CD14-positive monocyte (primary cell): ENCODE data around the gene BOD1. TPM values are rescaled to one million over a fixed set of nuclear protein-coding genes. Genes with fewer than 3 reads are reported as not detected.

Experiments
- DNase-seq, 3 donors: peaks; one replicate each; pipeline ENCODE4 v3.0.0-alpha.2; 2011 to 2022
- H2AFZ ChIP-seq: 2 replicates; pipeline ENCODE4 v1.6.0; 2012; ENCODE audit warnings: mild to moderate bottlenecking, low read depth, low read length, inconsistent platforms; ENCODE audit not compliant: insufficient read depth, poor library complexity, severe bottlenecking
- H3K27ac ChIP-seq, 2 donors: 1 replicate in 1 of 2; 2 replicates in 1 of 2; pipeline ENCODE4 v1.5.1; 2012 to 2013; ENCODE audit warnings: low read length in 2 of 2, control low read depth in 1 of 2, inconsistent platforms in 1 of 2, low read depth in 1 of 2, mild to moderate bottlenecking in 1 of 2
- H3K27me3 ChIP-seq, 2 donors: one replicate each; pipeline versions ENCODE4 v1.6.0 to v1.6.1; 2011 to 2013; ENCODE audit warnings: low read length in 2 of 2; ENCODE audit not compliant: control insufficient read depth in 2 of 2, insufficient read depth in 2 of 2
- H3K36me3 ChIP-seq, 2 donors: replicated peaks in 1 of 2; 1 replicate in 1 of 2; 2 replicates in 1 of 2; pipeline versions ENCODE4 v1.5.1 to v1.6.1; 2012 to 2013; ENCODE audit warnings: low read length in 2 of 2, control low read depth in 1 of 2, inconsistent platforms in 1 of 2, mild to moderate bottlenecking in 1 of 2; ENCODE audit not compliant: insufficient read depth in 2 of 2, control insufficient read depth in 1 of 2
- H3K4me1 ChIP-seq, 2 donors: 1 replicate in 1 of 2; 2 replicates in 1 of 2; pipeline versions ENCODE4 v1.5.1 to v1.6.1; 2012 to 2013; ENCODE audit warnings: low read length in 2 of 2, control low read depth in 1 of 2, inconsistent platforms in 1 of 2, mild to moderate bottlenecking in 1 of 2, moderate library complexity in 1 of 2; ENCODE audit not compliant: insufficient read depth in 2 of 2, control insufficient read depth in 1 of 2
- H3K4me2 ChIP-seq: replicated peaks from 2 replicates; pipeline ENCODE3; 2012; ENCODE audit warnings: low read length, moderate library complexity, mild to moderate bottlenecking; ENCODE audit not compliant: poor library complexity, severe bottlenecking; ENCODE audit errors: extremely low read depth
- H3K4me3 ChIP-seq, 3 experiments: fragments of 200-600 bp in 1 of 3; sonication (generic) in 1 of 3; replicated peaks in 1 of 3; 1 replicate in 2 of 3; 2 replicates in 1 of 3; pipeline ENCODE4 v1.5.1; 2011 to 2013; ENCODE audit warnings: low read length in 3 of 3, mild to moderate bottlenecking in 3 of 3, control low read depth in 2 of 3, low read depth in 2 of 3, inconsistent platforms in 1 of 3, moderate library complexity in 1 of 3
- H3K79me2 ChIP-seq: 2 replicates; pipeline ENCODE4 v1.6.0; 2012; ENCODE audit warnings: mild to moderate bottlenecking, control low read depth, inconsistent platforms, low read length, moderate library complexity; ENCODE audit not compliant: insufficient read depth
- H3K9ac ChIP-seq: 2 replicates; pipeline ENCODE4 v1.6.0; 2017; ENCODE audit warnings: low read length, mild to moderate bottlenecking; ENCODE audit not compliant: insufficient read depth, poor library complexity, severe bottlenecking
- H3K9me3 ChIP-seq, 2 donors: replicated peaks in 1 of 2; 1 replicate in 1 of 2; 2 replicates in 1 of 2; pipeline versions ENCODE4 v1.5.1 to v1.6.1; 2012 to 2013; ENCODE audit warnings: low read length in 2 of 2, control low read depth in 1 of 2; ENCODE audit not compliant: control insufficient read depth in 1 of 2, insufficient read depth in 1 of 2
- H4K20me1 ChIP-seq: 2 replicates; pipeline ENCODE4 v1.6.0; 2012; ENCODE audit warnings: mild to moderate bottlenecking, low read length, control low read depth, moderate library complexity; ENCODE audit not compliant: insufficient read depth
- H3K27ac Mint-ChIP-seq, 7 donors: one replicate each; pipeline ENCODE4 v1.8.0; 2020; ENCODE audit warnings: mild to moderate bottlenecking in 7 of 7, mixed read lengths in 7 of 7, moderate library complexity in 6 of 7, inconsistent platforms in 2 of 7
- H3K27me3 Mint-ChIP-seq, 3 donors: one replicate each; pipeline ENCODE4 v1.8.0; 2021 to 2022; ENCODE audit warnings: low read depth in 3 of 3, mild to moderate bottlenecking in 3 of 3, mixed read lengths in 3 of 3, moderate library complexity in 3 of 3, inconsistent platforms in 1 of 3
- H3K36me3 Mint-ChIP-seq, 2 donors: one replicate each; pipeline ENCODE4 v1.8.0; 2020; ENCODE audit warnings: mixed read lengths in 2 of 2, inconsistent platforms in 1 of 2, mild to moderate bottlenecking in 1 of 2
- H3K4me1 Mint-ChIP-seq: one replicate; pipeline ENCODE4 v1.8.0; 2020; ENCODE audit warnings: mild to moderate bottlenecking, mixed read lengths
- H3K4me3 Mint-ChIP-seq, 2 donors: one replicate each; pipeline ENCODE4 v1.8.0; 2020; ENCODE audit warnings: mild to moderate bottlenecking in 2 of 2, mixed read lengths in 2 of 2, moderate library complexity in 1 of 2
- H3K9me3 Mint-ChIP-seq, 7 donors: one replicate each; pipeline ENCODE4 v1.8.0; 2020 to 2022; ENCODE audit warnings: mixed read lengths in 7 of 7, mild to moderate bottlenecking in 6 of 7, moderate library complexity in 6 of 7, inconsistent platforms in 2 of 7
- CTCF ChIP-seq: fragments of 200-600 bp; IDR thresholded peaks from one replicate; pipeline ENCODE4 v1.8.0; 2022; ENCODE audit warnings: antibody characterized with exemption, mild to moderate bottlenecking
- WGBS: methylation state at CpG from one replicate; pipeline ENCODE4 v1.1.5; 2013; ENCODE audit warnings: missing lambda C conversion rate; ENCODE audit not compliant: insufficient coverage; 5-methylcytosine and 5-hydroxymethylcytosine counted together
- intact Hi-C, 2 donors: fragments of 100-400 bp; cut with micrococcal nuclease; formaldehyde crosslinking; loops; one replicate each; pipeline versions ENCODE4 v1.15.0 to v1.15.1; 2023
- polyA plus RNA-seq, 3 donors: library from polyadenylated mRNA; depleted of rRNA in 1 of 3; unstranded in 2 of 3; stranded (reverse) in 1 of 3; fragments of 300-500 nt in 2 of 3; fragments of >200 nt in 1 of 3; fragmentation: Illumina TruSeq in 2 of 3; gene quantifications; 1 replicate in 2 of 3; 2 replicates in 1 of 3; pipeline ENCODE4 v1.2.3, GENCODE V29; 2012 to 2021

The BOD1 gene
- polyA plus RNA-seq, 3 donors = 4.5 to 11.3 (median 5.8) TPM

DNA sequence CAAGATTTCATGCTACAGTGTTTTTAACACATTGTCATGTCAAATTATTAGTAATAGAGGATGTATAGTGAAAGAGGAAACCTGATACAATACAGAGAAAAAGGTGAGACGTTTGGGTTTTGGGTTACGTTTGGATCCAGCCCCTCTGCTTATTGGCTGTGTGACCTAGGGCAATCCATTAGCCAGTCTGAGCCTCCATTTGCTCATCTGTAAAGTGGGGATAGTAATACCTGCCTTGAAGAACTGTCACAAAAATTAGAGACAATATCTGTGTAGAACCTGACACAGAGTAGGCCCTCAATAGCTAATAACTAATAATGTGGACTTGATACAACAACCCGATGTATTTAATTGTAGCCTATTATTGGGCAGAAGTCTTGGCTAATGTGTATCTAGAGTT lies 4.3 kb upstream of the BOD1 start:
- no peak overlapping the region for H3K9ac ChIP-seq
- no peaks in the 10 kb centered on the region for H3K27me3 ChIP-seq
- H3K4me2 ChIP-seq = no peak overlapping the region
- 46% methylated on average over 2 of the region's 3 CpGs for WGBS
- no peak overlapping the region for H3K4me3 Mint-ChIP-seq
- no peak for TF ChIP-seq CTCF
- no peaks in the 10 kb centered on the region for H3K36me3 ChIP-seq
- peaks cover 7 to 12% of the 10 kb centered on the region in 2 donors for H3K4me1 ChIP-seq
- no peaks in the 10 kb centered on the region for H3K9me3 Mint-ChIP-seq
- peaks cover 6% of the 10 kb centered on the region for H3K79me2 ChIP-seq
- no peak for DNase-seq
- peaks cover 0 to 5% (median 0%) of the 10 kb centered on the region in 3 donors for H3K27me3 Mint-ChIP-seq
- no peak overlapping the region for H3K27ac ChIP-seq
- peaks cover under 1% of the 10 kb centered on the region for H4K20me1 ChIP-seq
- H3K27ac Mint-ChIP-seq = no peak overlapping the region
- H3K9me3 ChIP-seq = no peaks in the 10 kb centered on the region
- no peak overlapping the region for H3K4me3 ChIP-seq
- H3K4me1 Mint-ChIP-seq = peaks cover 13% of the 10 kb centered on the region
- H2AFZ ChIP-seq = no peak overlapping the region
- H3K36me3 Mint-ChIP-seq = no peaks in the 10 kb centered on the region
- intact Hi-C loops = no loop called here

- Histone ChIP-seq H3K9ac (no peak overlapping the region), H3K4me2 (no peak overlapping the region), H3K27me3 (no peaks in the 10 kb centered on the region), H2AFZ (no peak overlapping the region), H3K79me2 (peaks cover 24% of the 10 kb centered on the region), H3K4me1 (peaks cover 18 to 22% of the 10 kb centered on the region in 2 donors), H3K4me3 (no peak overlapping the region), H3K9me3 (no peaks in the 10 kb centered on the region), H4K20me1 (peaks cover 18% of the 10 kb centered on the region), H3K36me3 (no peaks in the 10 kb centered on the region), H3K27ac (no peak overlapping the region)
- H3K27ac Mint-ChIP-seq = peak overlapping the region in 1 of 7 donors; percentile 10
- no peak overlapping the region for H3K4me3 Mint-ChIP-seq
- DNase-seq = peak; percentile 43 to 74 (median 57)
- WGBS = 0% methylated on average over 1 of the region's 7 CpGs
- H3K4me1 Mint-ChIP-seq = peaks cover 28% of the 10 kb centered on the region
- peaks cover 0 to 3% (median 0%) of the 10 kb centered on the region in 3 donors for H3K27me3 Mint-ChIP-seq
- intact Hi-C loops = loop anchor here (1.0 to 10.0 kb wide), 6 partner anchors 166 to 916 kb away; no protein-coding TSS in a partner anchor
- H3K36me3 Mint-ChIP-seq = peaks cover 2 to 6% of the 10 kb centered on the region in 2 donors
- peak; percentile 88 for TF ChIP-seq CTCF
- H3K9me3 Mint-ChIP-seq = no peaks in the 10 kb centered on the region
Observed at GRCh38 chr5:173618927-173619519, 2.6 kb upstream of the BOD1 start.
